SK-N-SH treated with all-trans-retinoic acid at 6 μM for 48 hours (cell line): ENCODE measurements around the gene IDH3G.
A peak's percentile ranks its signal among the peaks of the same experiment; 100 is the strongest.

Experiments
- ATAC-seq: fragments of 200-7000 bp; cut with Tn5 transposase; 3 replicates; pipeline ENCODE4 v1.9.1; 2020; ENCODE audit warnings: mild to moderate bottlenecking, moderate library complexity
- ARNTL ChIP-seq: fragments of 450-650 bp; formaldehyde crosslinking; IDR thresholded peaks from 2 replicates; pipeline ENCODE4 v1.5.0; 2020; ENCODE audit warnings: low read depth, mild to moderate bottlenecking, moderate library complexity, borderline replicate concordance
- BACH2 ChIP-seq: fragments of 250-450 bp; sonication (Bioruptor Pico); IDR thresholded peaks from 2 replicates; pipeline ENCODE4 v1.9.0; 2021; ENCODE audit warnings: mild to moderate bottlenecking, borderline replicate concordance
- CREB5 ChIP-seq: fragments of 250-450 bp; sonication (Bioruptor Pico); IDR thresholded peaks from 2 replicates; pipeline ENCODE4 v1.5.1; 2020; ENCODE audit warnings: low read depth, mild to moderate bottlenecking, moderate library complexity
- CSDC2 ChIP-seq: fragments of 250-450 bp; sonication (Bioruptor Pico); IDR thresholded peaks from 2 replicates; pipeline ENCODE4 v1.5.0; 2020; ENCODE audit warnings: mild to moderate bottlenecking, moderate library complexity
- CSRNP3 ChIP-seq: fragments of 250-450 bp; sonication (Bioruptor Pico); IDR thresholded peaks from 2 replicates; pipeline ENCODE4 v1.5.1; 2021; ENCODE audit warnings: mild to moderate bottlenecking, moderate library complexity
- ESRRG ChIP-seq: fragments of 250-450 bp; sonication (Bioruptor Pico); IDR thresholded peaks from 2 replicates; pipeline ENCODE4 v1.6.1; 2021; ENCODE audit warnings: mild to moderate bottlenecking
- GLIS3 ChIP-seq: fragments of 250-450 bp; sonication (Bioruptor Pico); IDR thresholded peaks from 2 replicates; pipeline ENCODE4 v1.5.0; 2020; ENCODE audit warnings: mild to moderate bottlenecking, moderate library complexity
- ISL1 ChIP-seq: fragments of 250-450 bp; sonication (Bioruptor Pico); IDR thresholded peaks from 2 replicates; pipeline ENCODE4 v2.1.2; 2022; ENCODE audit warnings: mild to moderate bottlenecking, moderate library complexity
- OSR1 ChIP-seq: fragments of 250-450 bp; sonication (Bioruptor Pico); IDR thresholded peaks from 2 replicates; pipeline ENCODE4 v1.8.0; 2022; ENCODE audit warnings: moderate library complexity, mild to moderate bottlenecking, inconsistent platforms
- PATZ1 ChIP-seq: fragments of 250-450 bp; sonication (Bioruptor Pico); IDR thresholded peaks from 2 replicates; pipeline ENCODE4 v1.8.0; 2020; ENCODE audit warnings: mild to moderate bottlenecking, moderate library complexity, borderline replicate concordance
- POU6F1 ChIP-seq: fragments of 250-450 bp; sonication (Bioruptor Pico); IDR thresholded peaks from 2 replicates; pipeline ENCODE4 v1.8.0; 2021; ENCODE audit warnings: low read depth, mild to moderate bottlenecking, moderate library complexity, borderline replicate concordance
- RARB ChIP-seq: fragments of 250-450 bp; sonication (Bioruptor Pico); IDR thresholded peaks from 2 replicates; pipeline ENCODE4 v1.8.0; 2021; ENCODE audit warnings: mild to moderate bottlenecking, moderate library complexity
- SNAI2 ChIP-seq: fragments of 250-450 bp; sonication (Bioruptor Pico); IDR thresholded peaks from 2 replicates; pipeline ENCODE4 v1.5.0; 2020; ENCODE audit warnings: mild to moderate bottlenecking, moderate library complexity
- TCF4 ChIP-seq: fragments of 250-450 bp; sonication (Bioruptor Pico); IDR thresholded peaks from 2 replicates; pipeline ENCODE4 v1.8.0; 2021; ENCODE audit warnings: mild to moderate bottlenecking, moderate library complexity, borderline replicate concordance
- TOX ChIP-seq: fragments of 250-450 bp; sonication (Bioruptor Pico); IDR thresholded peaks from 2 replicates; pipeline ENCODE4 v1.8.0; 2021; ENCODE audit warnings: mild to moderate bottlenecking, moderate library complexity, borderline replicate concordance
- TSHZ2 ChIP-seq: fragments of 250-450 bp; sonication (Bioruptor Pico); IDR thresholded peaks from 2 replicates; pipeline ENCODE4 v1.5.0; 2020; ENCODE audit warnings: mild to moderate bottlenecking, moderate library complexity
- ZC3H10 ChIP-seq: fragments of 250-450 bp; sonication (Bioruptor Pico); IDR thresholded peaks from 2 replicates; pipeline ENCODE4 v1.5.1; 2021; ENCODE audit warnings: mild to moderate bottlenecking, moderate library complexity
- ZFP30 ChIP-seq: fragments of 450-650 bp; formaldehyde crosslinking; IDR thresholded peaks from 2 replicates; pipeline ENCODE4 v1.5.0; 2022; ENCODE audit warnings: mild to moderate bottlenecking, moderate library complexity
- ZNF565 ChIP-seq: fragments of 450-650 bp; formaldehyde crosslinking; conservative IDR thresholded peaks from 2 replicates; pipeline ENCODE4 v1.5.0; 2020; ENCODE audit warnings: low read depth, mild to moderate bottlenecking, moderate library complexity
- ZNF70 ChIP-seq: fragments of 450-650 bp; formaldehyde crosslinking; IDR thresholded peaks from 2 replicates; pipeline ENCODE4 v1.5.0; 2020; ENCODE audit warnings: mild to moderate bottlenecking, moderate library complexity
- ZNF8 ChIP-seq: fragments of 450-650 bp; formaldehyde crosslinking; IDR thresholded peaks from 2 replicates; pipeline ENCODE4 v1.5.0; 2020; ENCODE audit warnings: mild to moderate bottlenecking, moderate library complexity

IDH3G gene

GRCh38 chrX:153779891-153780677, 14.1 kb downstream of the IDH3G start:
- TF ChIP-seq ZNF8 (CRISPR knock-in tag): no peak
- TF ChIP-seq GLIS3 (CRISPR knock-in tag): no peak
- no peak for TF ChIP-seq TOX (CRISPR knock-in tag)
- TF ChIP-seq ZFP30: no peak
- no peak for TF ChIP-seq ZNF70
- TF ChIP-seq CSRNP3: no peak
- no peak for TF ChIP-seq TCF4 (CRISPR knock-in tag)
- no peak for TF ChIP-seq ESRRG
- TF ChIP-seq POU6F1 (CRISPR knock-in tag): no peak
- no peak for TF ChIP-seq BACH2 (CRISPR knock-in tag)
- no peak for TF ChIP-seq ISL1
- TF ChIP-seq ARNTL: no peak
- no peak for TF ChIP-seq CREB5
- TF ChIP-seq ZC3H10: no peak
- no peak for TF ChIP-seq PATZ1
- TF ChIP-seq, all 23 proteins: peak for 0
- 0 out of 3 replicates have a peak, but pooled peaks have one; percentile 2 for ATAC-seq

GRCh38 chrX:153778684-153779101, 15.5 kb downstream of the IDH3G start:
- no peak for TF ChIP-seq ZFP30
- TF ChIP-seq TCF4 (CRISPR knock-in tag): no peak
- no peak for TF ChIP-seq OSR1 (CRISPR knock-in tag)
- TF ChIP-seq ZNF70: no peak
- TF ChIP-seq TSHZ2 (CRISPR knock-in tag): no peak
- TF ChIP-seq RARB (CRISPR knock-in tag): no peak
- TF ChIP-seq SNAI2 (CRISPR knock-in tag): no peak
- no peak for TF ChIP-seq ISL1
- no peak for TF ChIP-seq CSRNP3
- TF ChIP-seq ZNF565 (CRISPR knock-in tag): no peak
- TF ChIP-seq CREB5: no peak
- TF ChIP-seq ZNF8 (CRISPR knock-in tag): no peak
- no peak for TF ChIP-seq ARNTL
- no peak for TF ChIP-seq CSDC2 (CRISPR knock-in tag)
- TF ChIP-seq, all 23 proteins: peak for 0
- no peak for ATAC-seq
